Iris pigment epithelial cell (primary cell): ENCODE measurements around the gene UGT1A7.
"Not testable (repeated sequence)": the region's sequence is repeated elsewhere in the genome, so short reads cannot be mapped to it uniquely, and the experiment has no call there.

Experiments used
- DNase-seq: peaks from one replicate; pipeline ENCODE4 v3.0.0-alpha.2; 2011; ENCODE audit warnings: low read depth

The UGT1A7 gene

GRCh38 chr2:233681521-233682099 is at the start of gene UGT1A7:
Gene UGT1A7 (plus strand): TSS chr2:233681901. CDS start chr2:233681938, 37 bp downstream.
- DNase-seq: no peak

GRCh38 chr2:233636306-233636705 is 45.4 kb upstream of the UGT1A7 start, which contains the start of gene UGT1A10:
Gene UGT1A10 (plus strand): TSS chr2:233636448. CDS start chr2:233636523, 75 bp downstream.
- not testable (repeated sequence) for DNase-seq

- no peak for DNase-seq
Observed at GRCh38 chr2:233638836-233639235, 42.9 kb upstream of the UGT1A7 start.

GRCh38 chr2:233639860-233640259 is 41.8 kb upstream of the UGT1A7 start:
- DNase-seq: no peak

GRCh38 chr2:233643128-233643527 is 38.6 kb upstream of the UGT1A7 start:
- peak; percentile 20 for DNase-seq

- DNase-seq: not testable (repeated sequence)
Observed at GRCh38 chr2:233646033-233646432, 35.7 kb upstream of the UGT1A7 start.

- no peak for DNase-seq
Observed at GRCh38 chr2:233650981-233651380, 30.7 kb upstream of the UGT1A7 start.

- no peak for DNase-seq
Observed at GRCh38 chr2:233651430-233651829, 30.3 kb upstream of the UGT1A7 start.

- no peak for DNase-seq
Observed at GRCh38 chr2:233654501-233654900, 27.2 kb upstream of the UGT1A7 start.

GRCh38 chr2:233655043-233655442 is 26.7 kb upstream of the UGT1A7 start:
- no peak for DNase-seq

GRCh38 chr2:233655943-233656342 is 25.8 kb upstream of the UGT1A7 start:
- DNase-seq: not testable (repeated sequence)

- no peak for DNase-seq
Observed at GRCh38 chr2:233656443-233656842, 25.3 kb upstream of the UGT1A7 start.

- DNase-seq: no peak
Observed at GRCh38 chr2:233658610-233659009, 23.1 kb upstream of the UGT1A7 start.

GRCh38 chr2:233663911-233664310 is 17.8 kb upstream of the UGT1A7 start:
- DNase-seq: no peak

GRCh38 chr2:233668605-233669260 is 13.0 kb upstream of the UGT1A7 start:
- no peak for DNase-seq

- DNase-seq: no peak
Observed at GRCh38 chr2:233671290-233672161, 10.2 kb upstream of the UGT1A7 start, which contains the start of gene UGT1A9. Gene UGT1A9 (plus strand): TSS chr2:233671898. CDS start chr2:233671935, 37 bp downstream.

- no peak for DNase-seq
Observed at GRCh38 chr2:233672886-233673285, 8.8 kb upstream of the UGT1A7 start.

- no peak for DNase-seq
Observed at GRCh38 chr2:233673896-233674295, 7.8 kb upstream of the UGT1A7 start.

- no peak for DNase-seq
Observed at GRCh38 chr2:233674314-233674713, 7.4 kb upstream of the UGT1A7 start.

GRCh38 chr2:233674995-233675394 is 6.7 kb upstream of the UGT1A7 start:
- DNase-seq: no peak

GRCh38 chr2:233676046-233676445 is 5.7 kb upstream of the UGT1A7 start:
- DNase-seq: peak; percentile 18

- no peak for DNase-seq
Observed at GRCh38 chr2:233679196-233679595, 2.5 kb upstream of the UGT1A7 start.
